ENCODE data around the gene MRPL1. TPM values are rescaled to one million over a fixed set of nuclear protein-coding genes. Genes with fewer than 3 reads are reported as not detected.

Gene MRPL1
- total RNA-seq, 1 experiment from 2014 or later, result 25.7 TPM

DNA sequence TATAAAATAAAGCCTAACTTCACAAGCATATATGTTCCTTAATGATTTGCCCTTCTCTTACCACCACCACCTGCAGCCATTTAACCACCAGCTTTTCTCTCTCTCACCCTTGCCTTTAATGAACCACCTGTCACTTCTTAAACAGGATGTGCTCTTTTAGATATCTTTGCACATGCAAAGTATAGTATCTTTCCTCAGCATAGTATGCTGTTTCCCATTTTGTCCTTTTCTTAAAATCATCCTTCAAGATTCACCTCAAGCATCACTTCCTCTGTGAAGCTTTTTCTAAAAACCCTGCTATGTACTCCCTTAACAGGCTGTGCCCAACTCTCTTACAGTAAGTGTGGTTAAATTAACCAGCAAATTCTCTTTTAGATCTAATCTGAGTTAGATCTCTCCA lies 35.3 kb upstream of the MRPL1 start (continued):
- no peak for TF ChIP-seq GRHL2 (CRISPR knock-in tag; IDR thresholded peaks at IDR 0.05; ENCODE audit: insufficient replicate concordance, severe bottlenecking)
- TF ChIP-seq, protein P1, sequence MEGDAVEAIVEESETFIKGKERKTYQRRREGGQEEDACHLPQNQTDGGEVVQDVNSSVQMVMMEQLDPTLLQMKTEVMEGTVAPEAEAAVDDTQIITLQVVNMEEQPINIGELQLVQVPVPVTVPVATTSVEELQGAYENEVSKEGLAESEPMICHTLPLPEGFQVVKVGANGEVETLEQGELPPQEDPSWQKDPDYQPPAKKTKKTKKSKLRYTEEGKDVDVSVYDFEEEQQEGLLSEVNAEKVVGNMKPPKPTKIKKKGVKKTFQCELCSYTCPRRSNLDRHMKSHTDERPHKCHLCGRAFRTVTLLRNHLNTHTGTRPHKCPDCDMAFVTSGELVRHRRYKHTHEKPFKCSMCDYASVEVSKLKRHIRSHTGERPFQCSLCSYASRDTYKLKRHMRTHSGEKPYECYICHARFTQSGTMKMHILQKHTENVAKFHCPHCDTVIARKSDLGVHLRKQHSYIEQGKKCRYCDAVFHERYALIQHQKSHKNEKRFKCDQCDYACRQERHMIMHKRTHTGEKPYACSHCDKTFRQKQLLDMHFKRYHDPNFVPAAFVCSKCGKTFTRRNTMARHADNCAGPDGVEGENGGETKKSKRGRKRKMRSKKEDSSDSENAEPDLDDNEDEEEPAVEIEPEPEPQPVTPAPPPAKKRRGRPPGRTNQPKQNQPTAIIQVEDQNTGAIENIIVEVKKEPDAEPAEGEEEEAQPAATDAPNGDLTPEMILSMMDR (IDR thresholded peaks at IDR 0.05), result no peak
- no peak for TF ChIP-seq SOX15 (CRISPR knock-in tag; IDR thresholded peaks at IDR 0.05)

- no peaks in the 10 kb centered on the region for H3K36me3 Mint-ChIP-seq
- POLR2A ChIA-PET, result no interaction called here
- TF ChIP-seq, protein P2, sequence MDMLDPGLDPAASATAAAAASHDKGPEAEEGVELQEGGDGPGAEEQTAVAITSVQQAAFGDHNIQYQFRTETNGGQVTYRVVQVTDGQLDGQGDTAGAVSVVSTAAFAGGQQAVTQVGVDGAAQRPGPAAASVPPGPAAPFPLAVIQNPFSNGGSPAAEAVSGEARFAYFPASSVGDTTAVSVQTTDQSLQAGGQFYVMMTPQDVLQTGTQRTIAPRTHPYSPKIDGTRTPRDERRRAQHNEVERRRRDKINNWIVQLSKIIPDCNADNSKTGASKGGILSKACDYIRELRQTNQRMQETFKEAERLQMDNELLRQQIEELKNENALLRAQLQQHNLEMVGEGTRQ (CRISPR knock-in tag; IDR thresholded peaks at IDR 0.05), result no peak
- no peak for TF ChIP-seq ZBTB43 (CRISPR knock-in tag; IDR thresholded peaks at IDR 0.05)
- no peaks in the 10 kb centered on the region for H3K27me3 Mint-ChIP-seq (ENCODE audit: low read depth)
- H3K4me3 Mint-ChIP-seq, result no peak overlapping the region
- H3K4me1 Mint-ChIP-seq, result no peaks in the 10 kb centered on the region
- no peak for ATAC-seq
- no peaks in the 10 kb centered on the region for H3K9me3 Mint-ChIP-seq
- no peak overlapping the region for H3K27ac Mint-ChIP-seq
- CTCF ChIA-PET, result interaction anchor here (0.6 kb wide), 1 partner anchor 51 kb away, joined by 3 read pairs; no protein-coding TSS in a partner anchor
- DNase-seq (ENCODE audit: low spot score), result no peak
Observed at GRCh38 chr4:77833126-77833724, 29.4 kb upstream of the MRPL1 start.

DNA sequence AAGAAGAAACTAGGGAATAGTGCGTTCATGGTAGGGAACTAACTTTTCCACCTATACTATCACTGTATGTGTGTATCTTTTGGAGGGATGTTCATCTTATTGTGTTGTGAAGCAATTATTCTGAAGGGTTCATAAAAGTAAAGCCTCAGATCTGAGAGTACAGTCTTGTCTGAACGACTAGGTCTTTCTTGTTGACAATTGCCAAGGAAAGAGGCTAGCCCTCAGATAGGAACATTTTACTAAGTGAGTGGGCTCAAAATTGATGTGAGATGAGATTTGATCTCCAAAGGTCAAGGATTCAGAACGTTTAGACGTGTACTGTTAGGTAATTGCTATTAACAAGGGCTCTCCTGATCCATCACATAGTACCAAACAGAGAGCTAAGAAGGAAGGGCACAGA lies 28.2 kb upstream of the MRPL1 start:
- POLR2A ChIA-PET, result no interaction called here
- CTCF ChIA-PET, result no interaction called here
- H3K9me3 Mint-ChIP-seq, result no peaks in the 10 kb centered on the region
- H3K4me1 Mint-ChIP-seq, result no peaks in the 10 kb centered on the region
- no peak for DNase-seq (ENCODE audit: low spot score)
- TF ChIP-seq, protein P3, sequence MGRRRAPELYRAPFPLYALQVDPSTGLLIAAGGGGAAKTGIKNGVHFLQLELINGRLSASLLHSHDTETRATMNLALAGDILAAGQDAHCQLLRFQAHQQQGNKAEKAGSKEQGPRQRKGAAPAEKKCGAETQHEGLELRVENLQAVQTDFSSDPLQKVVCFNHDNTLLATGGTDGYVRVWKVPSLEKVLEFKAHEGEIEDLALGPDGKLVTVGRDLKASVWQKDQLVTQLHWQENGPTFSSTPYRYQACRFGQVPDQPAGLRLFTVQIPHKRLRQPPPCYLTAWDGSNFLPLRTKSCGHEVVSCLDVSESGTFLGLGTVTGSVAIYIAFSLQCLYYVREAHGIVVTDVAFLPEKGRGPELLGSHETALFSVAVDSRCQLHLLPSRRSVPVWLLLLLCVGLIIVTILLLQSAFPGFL (CRISPR knock-in tag; IDR thresholded peaks at IDR 0.05; ENCODE audit: borderline replicate concordance), result no peak
- TF ChIP-seq, protein P4, sequence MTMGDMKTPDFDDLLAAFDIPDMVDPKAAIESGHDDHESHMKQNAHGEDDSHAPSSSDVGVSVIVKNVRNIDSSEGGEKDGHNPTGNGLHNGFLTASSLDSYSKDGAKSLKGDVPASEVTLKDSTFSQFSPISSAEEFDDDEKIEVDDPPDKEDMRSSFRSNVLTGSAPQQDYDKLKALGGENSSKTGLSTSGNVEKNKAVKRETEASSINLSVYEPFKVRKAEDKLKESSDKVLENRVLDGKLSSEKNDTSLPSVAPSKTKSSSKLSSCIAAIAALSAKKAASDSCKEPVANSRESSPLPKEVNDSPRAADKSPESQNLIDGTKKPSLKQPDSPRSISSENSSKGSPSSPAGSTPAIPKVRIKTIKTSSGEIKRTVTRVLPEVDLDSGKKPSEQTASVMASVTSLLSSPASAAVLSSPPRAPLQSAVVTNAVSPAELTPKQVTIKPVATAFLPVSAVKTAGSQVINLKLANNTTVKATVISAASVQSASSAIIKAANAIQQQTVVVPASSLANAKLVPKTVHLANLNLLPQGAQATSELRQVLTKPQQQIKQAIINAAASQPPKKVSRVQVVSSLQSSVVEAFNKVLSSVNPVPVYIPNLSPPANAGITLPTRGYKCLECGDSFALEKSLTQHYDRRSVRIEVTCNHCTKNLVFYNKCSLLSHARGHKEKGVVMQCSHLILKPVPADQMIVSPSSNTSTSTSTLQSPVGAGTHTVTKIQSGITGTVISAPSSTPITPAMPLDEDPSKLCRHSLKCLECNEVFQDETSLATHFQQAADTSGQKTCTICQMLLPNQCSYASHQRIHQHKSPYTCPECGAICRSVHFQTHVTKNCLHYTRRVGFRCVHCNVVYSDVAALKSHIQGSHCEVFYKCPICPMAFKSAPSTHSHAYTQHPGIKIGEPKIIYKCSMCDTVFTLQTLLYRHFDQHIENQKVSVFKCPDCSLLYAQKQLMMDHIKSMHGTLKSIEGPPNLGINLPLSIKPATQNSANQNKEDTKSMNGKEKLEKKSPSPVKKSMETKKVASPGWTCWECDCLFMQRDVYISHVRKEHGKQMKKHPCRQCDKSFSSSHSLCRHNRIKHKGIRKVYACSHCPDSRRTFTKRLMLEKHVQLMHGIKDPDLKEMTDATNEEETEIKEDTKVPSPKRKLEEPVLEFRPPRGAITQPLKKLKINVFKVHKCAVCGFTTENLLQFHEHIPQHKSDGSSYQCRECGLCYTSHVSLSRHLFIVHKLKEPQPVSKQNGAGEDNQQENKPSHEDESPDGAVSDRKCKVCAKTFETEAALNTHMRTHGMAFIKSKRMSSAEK (CRISPR knock-in tag; IDR thresholded peaks at IDR 0.05; ENCODE audit: borderline replicate concordance), result no peak
- no peak for TF ChIP-seq TP53 (CRISPR knock-in tag; IDR thresholded peaks at IDR 0.05)
- TF ChIP-seq RELA (CRISPR knock-in tag; IDR thresholded peaks at IDR 0.05; ENCODE audit: borderline replicate concordance), result no peak
- no peak for TF ChIP-seq AR (CRISPR knock-in tag; IDR thresholded peaks at IDR 0.05)
- TF ChIP-seq SOX15 (CRISPR knock-in tag; IDR thresholded peaks at IDR 0.05), result no peak
- no peak for TF ChIP-seq ZNF263 (CRISPR knock-in tag; IDR thresholded peaks at IDR 0.05; ENCODE audit: low read depth)
- no peak for TF ChIP-seq ETV6 (CRISPR knock-in tag; IDR thresholded peaks at IDR 0.05)
- no peak for TF ChIP-seq FOXP1 (CRISPR knock-in tag; IDR thresholded peaks at IDR 0.05; ENCODE audit: borderline replicate concordance)
- no peak for TF ChIP-seq GRHL2 (CRISPR knock-in tag; IDR thresholded peaks at IDR 0.05; ENCODE audit: insufficient replicate concordance, severe bottlenecking)
- no peak for TF ChIP-seq ZNF671 (CRISPR knock-in tag; IDR thresholded peaks at IDR 0.05)
- no peak for TF ChIP-seq FOXP4 (CRISPR knock-in tag; IDR thresholded peaks at IDR 0.05)
- TF ChIP-seq SMAD4 (CRISPR knock-in tag; IDR thresholded peaks at IDR 0.05), result no peak
- H3K27ac Mint-ChIP-seq, result no peak overlapping the region
- ATAC-seq, result no peak
- H3K36me3 Mint-ChIP-seq, result no peaks in the 10 kb centered on the region
- no peak overlapping the region for H3K4me3 Mint-ChIP-seq
- H3K27me3 Mint-ChIP-seq (ENCODE audit: low read depth), result no peaks in the 10 kb centered on the region
